Esophagus squamous epithelium (tissue), 5 donors: ENCODE measurements around the gene MEPCE. TPM values are rescaled to one million over a fixed set of nuclear protein-coding genes. Genes with fewer than 3 reads are reported as not detected.

Source experiments
- DNase-seq: peaks from one replicate; lab custom pipeline; 2025; lab: John Stamatoyannopoulos, UW
- H3K27ac ChIP-seq, 4 donors: fragments of 200-600 bp; sonication (generic); one replicate each; pipeline ENCODE4 v1.5.1; 2016 to 2019; ENCODE audit warnings: mild to moderate bottlenecking in 1 of 4
- H3K27me3 ChIP-seq, 4 donors: fragments of 200-600 bp; sonication (generic); 1 replicate in 3 of 4; 2 replicates in 1 of 4; pipeline versions ENCODE4 v1.5.1 to v1.6.0; 2017 to 2021; ENCODE audit warnings: antibody characterized with exemption in 1 of 4
- H3K36me3 ChIP-seq, 3 donors: fragments of 200-600 bp; sonication (generic); one replicate each; pipeline ENCODE4 v1.5.1; 2016 to 2019
- H3K4me1 ChIP-seq, 3 donors: fragments of 200-600 bp; sonication (generic); one replicate each; pipeline ENCODE4 v1.5.1; 2017 to 2019
- H3K4me3 ChIP-seq, 4 donors: fragments of 200-600 bp; sonication (generic); 1 replicate in 3 of 4; 2 replicates in 1 of 4; pipeline ENCODE4 v1.5.1; 2016 to 2019; ENCODE audit warnings: mild to moderate bottlenecking in 2 of 4, moderate library complexity in 1 of 4
- H3K9me3 ChIP-seq, 3 donors: fragments of 200-600 bp; sonication (generic); one replicate each; pipeline ENCODE4 v1.5.1; 2016 to 2019
- POLR2A ChIP-seq, 4 donors: fragments of 450-650 bp; IDR thresholded peaks; one replicate each; pipeline ENCODE4 v1.6.1; 2017; ENCODE audit warnings: antibody characterized with exemption in 4 of 4, mild to moderate bottlenecking in 4 of 4, moderate library complexity in 3 of 4
- whole genome bisulfite sequencing, 2 donors: methylation state at CpG; one replicate each; pipeline ENCODE4 v1.1.5; 2018; 5-methylcytosine and 5-hydroxymethylcytosine counted together
- intact Hi-C: fragments of 100-400 bp; cut with DNase I; formaldehyde crosslinking; loops from one replicate; pipeline ENCODE4 v1.15.0; 2022
- total RNA-seq, 4 donors: library from RNA; depleted of rRNA; stranded (reverse); fragments of >200 nt; gene quantifications; one replicate each; pipeline ENCODE4 v1.1.0, GENCODE V29; 2016
- TF ChIP-seq, protein P1 (sequence below), 6 experiments: fragments of 450-650 bp in 4 of 6; fragments of 200-600 bp in 2 of 6; sonication (generic) in 2 of 6; IDR thresholded peaks; one replicate each; pipeline ENCODE4 v1.5.1; 2016 to 2019; ENCODE audit warnings: antibody characterized with exemption in 6 of 6, mild to moderate bottlenecking in 4 of 6, moderate library complexity in 4 of 6
- donor health status: DM: yes; HTN: yes; CAD: no.

The MEPCE gene
- total RNA-seq, 4 donors from 2014 or later: 18.0 to 27.7 (median 23.4) TPM

DNA sequence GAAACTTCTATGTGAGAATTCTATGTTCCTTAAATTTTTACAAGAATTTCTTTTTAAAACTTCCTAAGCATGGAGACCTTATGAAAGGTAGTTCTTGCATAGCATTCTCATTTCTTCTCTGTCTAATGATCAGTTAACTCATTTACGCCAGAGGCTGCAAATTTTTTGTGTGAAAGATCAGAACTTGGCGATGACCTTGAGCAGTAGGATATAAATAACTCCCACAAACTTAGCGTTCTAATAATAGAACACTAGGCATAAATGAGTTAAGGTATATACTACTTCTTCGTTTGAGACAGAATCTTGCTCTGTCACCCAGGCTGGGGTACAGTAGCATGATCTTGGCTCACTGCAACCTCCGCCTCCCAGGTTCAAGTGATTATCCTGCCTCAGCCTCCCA lies 42.7 kb upstream of the MEPCE start:
- no peak for DNase-seq
- 72 to 84% methylated on average over 5 of the region's 5 CpGs for WGBS, 2 donors

GRCh38 chr7:100387695-100388094 lies 41.9 kb upstream of the MEPCE start:
- no peaks in the 10 kb centered on the region for H3K36me3 ChIP-seq
- 43 to 53% methylated on average over 2 of the region's 2 CpGs for WGBS, 2 donors
- no peak overlapping the region for H3K4me3 ChIP-seq
- intact Hi-C loops: no loop called here
- no peak for DNase-seq
- no peak overlapping the region for H3K27ac ChIP-seq
- H3K4me1 ChIP-seq: no peaks in the 10 kb centered on the region
- TF ChIP-seq, protein P1, sequence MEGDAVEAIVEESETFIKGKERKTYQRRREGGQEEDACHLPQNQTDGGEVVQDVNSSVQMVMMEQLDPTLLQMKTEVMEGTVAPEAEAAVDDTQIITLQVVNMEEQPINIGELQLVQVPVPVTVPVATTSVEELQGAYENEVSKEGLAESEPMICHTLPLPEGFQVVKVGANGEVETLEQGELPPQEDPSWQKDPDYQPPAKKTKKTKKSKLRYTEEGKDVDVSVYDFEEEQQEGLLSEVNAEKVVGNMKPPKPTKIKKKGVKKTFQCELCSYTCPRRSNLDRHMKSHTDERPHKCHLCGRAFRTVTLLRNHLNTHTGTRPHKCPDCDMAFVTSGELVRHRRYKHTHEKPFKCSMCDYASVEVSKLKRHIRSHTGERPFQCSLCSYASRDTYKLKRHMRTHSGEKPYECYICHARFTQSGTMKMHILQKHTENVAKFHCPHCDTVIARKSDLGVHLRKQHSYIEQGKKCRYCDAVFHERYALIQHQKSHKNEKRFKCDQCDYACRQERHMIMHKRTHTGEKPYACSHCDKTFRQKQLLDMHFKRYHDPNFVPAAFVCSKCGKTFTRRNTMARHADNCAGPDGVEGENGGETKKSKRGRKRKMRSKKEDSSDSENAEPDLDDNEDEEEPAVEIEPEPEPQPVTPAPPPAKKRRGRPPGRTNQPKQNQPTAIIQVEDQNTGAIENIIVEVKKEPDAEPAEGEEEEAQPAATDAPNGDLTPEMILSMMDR (IDR thresholded peaks at IDR 0.05): no peak
- no peak for TF ChIP-seq POLR2A (IDR thresholded peaks at IDR 0.05)
- no peaks in the 10 kb centered on the region for H3K9me3 ChIP-seq
- no peaks in the 10 kb centered on the region for H3K27me3 ChIP-seq

More for the DNA sequence above, 42.7 kb upstream of the MEPCE start:
- intact Hi-C loops: no loop called here
- TF ChIP-seq, protein P1 (IDR thresholded peaks at IDR 0.05): no peak
- TF ChIP-seq POLR2A (IDR thresholded peaks at IDR 0.05): no peak
- no peak overlapping the region for H3K4me3 ChIP-seq
- no peaks in the 10 kb centered on the region for H3K4me1 ChIP-seq
- H3K36me3 ChIP-seq: no peaks in the 10 kb centered on the region
- no peaks in the 10 kb centered on the region for H3K9me3 ChIP-seq
- H3K27me3 ChIP-seq: no peaks in the 10 kb centered on the region
- H3K27ac ChIP-seq: no peak overlapping the region

GRCh38 chr7:100389437-100390088 lies 40.1 kb upstream of the MEPCE start:
- Histone ChIP-seq H3K27me3 (no peaks in the 10 kb centered on the region), H3K36me3 (no peaks in the 10 kb centered on the region), H3K4me1 (no peaks in the 10 kb centered on the region), H3K27ac (no peak overlapping the region), H3K9me3 (no peaks in the 10 kb centered on the region), H3K4me3 (no peak overlapping the region)
- intact Hi-C loops: no loop called here
- DNase-seq: no peak
- TF ChIP-seq, protein P1 (IDR thresholded peaks at IDR 0.05): no peak
- no peak for TF ChIP-seq POLR2A (IDR thresholded peaks at IDR 0.05)
- 69 to 73% methylated on average over 5 to 9 of the region's 9 CpGs for WGBS, 2 donors

DNA sequence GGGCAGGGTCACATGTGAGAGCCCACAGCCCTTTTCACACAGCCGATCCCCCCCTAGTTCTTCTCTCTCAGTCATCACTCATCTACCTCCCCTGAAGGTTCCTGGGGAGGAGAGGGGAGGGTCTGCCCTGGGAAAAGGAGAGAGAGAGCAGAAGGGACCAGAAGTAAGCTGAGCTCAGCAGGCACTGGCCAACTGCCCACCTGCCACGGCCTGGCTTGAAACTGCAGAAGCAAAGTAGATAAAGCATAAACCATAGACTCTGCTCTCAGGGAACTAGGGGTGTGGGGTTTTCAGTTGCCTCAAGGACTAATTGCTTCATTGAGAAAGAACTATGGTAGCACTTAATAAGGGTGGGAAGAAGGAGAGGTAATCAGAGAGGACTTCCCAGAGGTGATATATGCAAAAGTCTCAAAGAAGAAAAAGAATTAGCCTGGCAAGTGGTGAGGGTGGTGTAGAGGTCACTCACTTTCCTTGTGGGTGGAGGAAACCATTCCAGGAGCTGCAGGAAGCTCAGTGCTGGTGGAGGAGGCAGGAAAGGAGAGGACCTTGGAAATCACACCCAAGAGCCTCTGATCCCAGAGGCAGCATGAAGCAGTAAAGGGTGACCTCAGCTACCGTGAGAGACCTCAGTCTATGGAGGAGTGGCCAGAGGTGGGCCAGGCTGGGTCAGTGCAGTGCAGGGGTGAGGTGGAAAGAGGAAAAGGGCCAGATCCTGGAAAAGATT lies 39.2 kb upstream of the MEPCE start:
- Histone ChIP-seq H3K27ac (no peak overlapping the region), H3K4me3 (no peak overlapping the region), H3K9me3 (no peaks in the 10 kb centered on the region), H3K36me3 (no peaks in the 10 kb centered on the region), H3K4me1 (no peaks in the 10 kb centered on the region), H3K27me3 (no peaks in the 10 kb centered on the region)
- DNase-seq: no peak
- TF ChIP-seq POLR2A (IDR thresholded peaks at IDR 0.05): no peak
- TF ChIP-seq, protein P1 (IDR thresholded peaks at IDR 0.05): no peak
- WGBS, 2 donors: 58 to 67% methylated on average over 2 to 3 of the region's 3 CpGs
- intact Hi-C loops: no loop called here

DNA sequence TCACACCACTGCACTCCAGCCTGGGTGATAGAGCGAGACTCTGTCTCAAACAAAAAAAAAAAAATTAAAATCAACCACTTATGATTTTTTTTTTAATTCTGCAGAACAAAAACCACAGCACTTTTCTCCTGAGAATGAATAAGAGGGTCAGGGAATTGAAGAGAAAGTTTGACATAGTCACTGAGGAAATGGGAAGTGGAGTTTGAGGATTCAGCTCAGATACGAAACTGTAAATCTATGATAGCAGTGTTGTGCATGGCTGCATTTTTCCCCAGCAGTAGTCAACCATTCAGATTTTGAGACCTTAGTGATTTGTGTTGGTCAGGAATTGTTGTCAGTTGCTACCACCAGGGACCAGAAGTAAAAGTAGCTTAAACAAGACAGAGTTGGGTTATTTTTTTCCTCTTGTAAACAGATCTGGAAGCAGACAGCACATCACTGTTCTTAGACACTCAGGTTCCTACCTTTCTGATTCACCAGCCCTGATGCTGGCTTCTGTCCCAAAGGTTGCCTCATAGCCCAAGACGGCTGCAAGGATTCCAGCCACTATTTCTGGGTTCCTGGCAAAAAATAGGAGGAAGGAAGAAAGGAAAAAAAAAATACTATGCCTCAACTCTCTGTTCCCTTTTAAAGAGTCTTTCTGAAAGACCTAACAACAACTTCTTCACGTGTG lies 36.3 kb upstream of the MEPCE start:
- no peak for DNase-seq
- no peaks in the 10 kb centered on the region for H3K36me3 ChIP-seq

More for the DNA sequence above, 36.3 kb upstream of the MEPCE start:
- H3K4me3 ChIP-seq: no peak overlapping the region
- WGBS, 2 donors: 55 to 58% methylated on average over 4 of the region's 4 CpGs
- no peaks in the 10 kb centered on the region for H3K9me3 ChIP-seq
- no peak overlapping the region for H3K27ac ChIP-seq
- intact Hi-C loops: no loop called here
- no peaks in the 10 kb centered on the region for H3K27me3 ChIP-seq
- peaks cover 0 to 4% (median 0%) of the 10 kb centered on the region in 3 donors for H3K4me1 ChIP-seq
- TF ChIP-seq, protein P1 (IDR thresholded peaks at IDR 0.05): no peak
- no peak for TF ChIP-seq POLR2A (IDR thresholded peaks at IDR 0.05)
